ENCODE measurements around the gene CFHR2.
"Not testable (repeated sequence)": the region's sequence is repeated elsewhere in the genome, so short reads cannot be mapped to it uniquely, and the experiment has no call there.

- not testable (repeated sequence) for TF ChIP-seq CTCF (conservative IDR thresholded peaks at IDR 0.05; ENCODE audit: low read depth, low read length); EZH2 (IDR thresholded peaks at IDR 0.05; ENCODE audit: borderline replicate concordance, low read depth, low read length, poor library complexity, severe bottlenecking)
These were observed 10.7 kb upstream of the CFHR2 start for GRCh38 chr1:196932853-196933252.
